Measurements from ENCODE around the gene GADD45B. TPM values are rescaled to one million over a fixed set of nuclear protein-coding genes. Genes with fewer than 3 reads are reported as not detected.
"Not testable (repeated sequence)": the region's sequence is repeated elsewhere in the genome, so short reads cannot be mapped to it uniquely, and the experiment has no call there.

GADD45B gene
- total and polyA plus RNA-seq, 2 donors (not counting 3 experiments of a cell fraction or from before 2014, with no cell fraction given): 61.3 to 267 TPM

GRCh38 chr19:2462635-2463421 lies 13.1 kb upstream of the GADD45B start:
- peak overlapping the region; percentile 75 for H3K9ac ChIP-seq (replicated peaks; ENCODE audit: extremely low read depth, insufficient read depth, low read length)
- H3K27ac ChIP-seq (ENCODE audit: insufficient read depth, low read depth, low read length): peak overlapping the region; percentile 61
- H3K36me3 ChIP-seq (ENCODE audit: control insufficient read depth in 2 of 2, extremely low read depth in 1 of 2, insufficient read depth in 2 of 2, low read length in 2 of 2): no peaks in the 10 kb centered on the region
- H3K27me3 ChIP-seq (ENCODE audit: control insufficient read depth in 2 of 2, insufficient read depth in 2 of 2, low read length in 2 of 2): no peaks in the 10 kb centered on the region
- peak overlapping the region; percentile 3 for H3K4me2 ChIP-seq (ENCODE audit: insufficient read depth, low read length)
- peak; percentile 91 for FAIRE-seq
- ChIA-PET POLR2A (interaction anchor here (0.8 to 2.7 kb wide), 5 partner anchors 13 to 165 kb away, joined by 3 to 29 read pairs (median 3); partner anchors contain the start of gene GADD45B), CTCF (interaction anchor here (0.7 to 2.0 kb wide), 11 partner anchors 10 to 174 kb away, joined by 3 to 18 read pairs (median 4); partner anchors contain the start of gene TIMM13)
- H4K20me1 ChIP-seq (replicated peaks; ENCODE audit: control insufficient read depth, extremely low read depth, insufficient read depth, low read length): no peaks in the 10 kb centered on the region
- TSS peak; percentile 93 for BruUV-seq (replicated peaks)
- peak overlapping the region; percentile 59 for H2AFZ ChIP-seq (ENCODE audit: low read depth, low read length)
- TF ChIP-seq MAX (IDR thresholded peaks at IDR 0.05; ENCODE audit: insufficient read depth, insufficient read length): no peak
- peak; percentile 96 for TF ChIP-seq POLR2AphosphoS5 (IDR thresholded peaks at IDR 0.05; ENCODE audit: insufficient read depth, low read depth, low read length)
- DNase-seq (ENCODE audit: low read depth, low spot score): peak; percentile 88
- H3K9me1 ChIP-seq (replicated peaks; ENCODE audit: control insufficient read depth, extremely low read depth, insufficient read depth, low read length): no peaks in the 10 kb centered on the region
- H3K4me3 ChIP-seq (replicated peaks in 1 of 3; ENCODE audit: insufficient read depth in 1 of 3, low read depth in 1 of 3, low read length in 3 of 3): peak overlapping the region in 2 of 3 experiments; percentile 47 to 68
- H3K4me1 ChIP-seq (ENCODE audit: control insufficient read depth, extremely low read depth, insufficient read depth, low read length): peaks cover 8% of the 10 kb centered on the region
- H3K9me3 ChIP-seq (replicated peaks; ENCODE audit: control insufficient read depth, insufficient read depth, low read length): no peaks in the 10 kb centered on the region
- H3K79me2 ChIP-seq (ENCODE audit: control insufficient read depth, insufficient read depth, low read length): no peaks in the 10 kb centered on the region
- dilution Hi-C loops (cut with MboI; ENCODE audit: extremely low pct_ligation_motif_present, low sequenced_read_pairs) (no loop called here), intact Hi-C loops (cut with micrococcal nuclease) (no loop called here)

- H3K4me2 ChIP-seq (ENCODE audit: insufficient read depth, low read length); FAIRE-seq; BruUV-seq (replicated peaks); H3K79me2 ChIP-seq (ENCODE audit: control insufficient read depth, insufficient read depth, low read length); H3K9ac ChIP-seq (replicated peaks; ENCODE audit: extremely low read depth, insufficient read depth, low read length); H3K4me3 ChIP-seq (replicated peaks in 1 of 3; ENCODE audit: insufficient read depth in 1 of 3, low read depth in 1 of 3, low read length in 3 of 3); H3K9me1 ChIP-seq (replicated peaks; ENCODE audit: control insufficient read depth, extremely low read depth, insufficient read depth, low read length); H3K36me3 ChIP-seq (ENCODE audit: control insufficient read depth in 2 of 2, extremely low read depth in 1 of 2, insufficient read depth in 2 of 2, low read length in 2 of 2); H4K20me1 ChIP-seq (replicated peaks; ENCODE audit: control insufficient read depth, extremely low read depth, insufficient read depth, low read length); H3K27me3 ChIP-seq (ENCODE audit: control insufficient read depth in 2 of 2, insufficient read depth in 2 of 2, low read length in 2 of 2); H3K9me3 ChIP-seq (replicated peaks; ENCODE audit: control insufficient read depth, insufficient read depth, low read length); dilution Hi-C loops (cut with MboI; ENCODE audit: extremely low pct_ligation_motif_present, low sequenced_read_pairs); intact Hi-C loops (cut with micrococcal nuclease); H3K27ac ChIP-seq (ENCODE audit: insufficient read depth, low read depth, low read length); DNase-seq (ENCODE audit: low read depth, low spot score): not testable (repeated sequence)
- ChIA-PET CTCF (interaction anchor here (0.8 to 2.0 kb wide), 7 partner anchors 38 to 173 kb away, joined by 3 to 18 read pairs (median 5); no protein-coding TSS in a partner anchor), POLR2A (interaction anchor here (0.9 to 2.7 kb wide), 3 partner anchors 12 to 155 kb away, joined by 3 to 29 read pairs (median 3); partner anchors contain the start of gene GADD45B)
- H3K4me1 ChIP-seq (ENCODE audit: control insufficient read depth, extremely low read depth, insufficient read depth, low read length): peaks cover 12% of the 10 kb centered on the region
- peak overlapping the region; percentile 59 for H2AFZ ChIP-seq (ENCODE audit: low read depth, low read length)
Observed at GRCh38 chr19:2463694-2464093, 12.2 kb upstream of the GADD45B start.

All from endothelial cell of umbilical vein (primary cell).